Measurements from ENCODE around the gene SLC44A1.

DNA sequence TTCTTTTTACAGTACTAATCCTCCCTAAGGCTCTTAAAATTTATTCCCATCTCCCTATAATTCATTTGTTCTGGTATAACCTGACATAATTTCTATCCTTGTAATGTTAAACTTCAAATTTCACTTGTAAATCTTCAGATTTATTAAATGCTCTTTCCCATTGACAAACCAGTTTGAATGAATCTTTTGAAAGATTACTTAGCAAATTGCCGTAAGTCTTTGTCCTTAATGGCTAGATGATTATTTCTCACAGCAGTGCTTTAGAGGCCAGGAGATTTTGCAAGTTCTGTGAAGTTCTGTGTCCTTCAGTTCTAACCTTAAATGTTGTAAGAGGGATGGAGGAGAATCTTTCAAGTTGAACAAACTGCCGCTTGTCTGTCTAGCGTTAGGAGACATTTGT, 4.2 kb downstream of the SLC44A1 start:
- no peak for TF ChIP-seq SUZ12 (IDR thresholded peaks at IDR 0.05; ENCODE audit: extremely low read depth, insufficient read depth, insufficient read length)
- TF ChIP-seq YY1 (IDR thresholded peaks at IDR 0.05; ENCODE audit: insufficient read depth, insufficient read length) = no peak
